Stimulated activated CD4-positive, alpha-beta T cell treated with anti-CD3 and anti-CD28 coated beads, TNF-alpha, amount 100 ng/mL, for 1 hour (primary cell): ENCODE data around the gene STAT4.
"Not testable (repeated sequence)": the region's sequence is repeated elsewhere in the genome, so short reads cannot be mapped to it uniquely, and the experiment has no call there.

Experiments
- DNase-seq, 3 donors: peaks; one replicate each; pipeline ENCODE4 v3.0.0-alpha.2; 2020; ENCODE audit warnings: low read depth in 3 of 3, low spot score in 1 of 3

The STAT4 gene

DNA sequence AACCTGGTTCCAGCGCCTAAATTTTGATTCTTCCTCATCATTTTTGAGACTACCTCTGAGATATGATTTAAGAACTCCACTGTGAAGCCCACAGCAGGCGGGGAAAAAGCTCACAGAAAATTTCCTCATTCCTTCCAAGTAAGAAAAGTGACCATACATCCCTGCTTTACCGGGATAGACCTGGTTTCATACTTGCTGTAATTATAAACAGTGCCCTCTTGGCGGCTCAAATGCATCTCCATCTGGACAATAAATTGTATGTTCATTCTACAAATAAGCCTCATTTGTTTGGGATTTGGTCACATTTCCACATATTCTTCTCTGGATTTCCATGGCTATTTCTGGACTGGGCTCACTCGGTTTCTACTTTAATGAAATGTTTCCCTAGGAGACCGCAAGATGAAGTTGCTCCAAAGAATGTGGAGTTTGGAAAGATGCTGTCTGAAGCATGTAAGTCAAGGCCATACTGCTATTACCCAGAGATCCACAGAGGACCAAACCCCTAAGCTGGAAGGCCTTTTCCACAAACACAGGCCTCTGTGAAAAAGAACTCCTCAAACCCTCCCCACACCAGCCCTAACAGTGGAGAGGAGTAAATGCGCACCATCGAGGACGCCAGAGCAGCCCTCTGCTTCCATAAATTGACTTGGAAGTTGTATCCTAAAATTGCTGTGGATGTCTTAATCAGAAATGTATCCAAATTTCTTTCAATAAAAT is 150.7 kb downstream of the STAT4 start:
- DNase-seq, result no peak

DNA sequence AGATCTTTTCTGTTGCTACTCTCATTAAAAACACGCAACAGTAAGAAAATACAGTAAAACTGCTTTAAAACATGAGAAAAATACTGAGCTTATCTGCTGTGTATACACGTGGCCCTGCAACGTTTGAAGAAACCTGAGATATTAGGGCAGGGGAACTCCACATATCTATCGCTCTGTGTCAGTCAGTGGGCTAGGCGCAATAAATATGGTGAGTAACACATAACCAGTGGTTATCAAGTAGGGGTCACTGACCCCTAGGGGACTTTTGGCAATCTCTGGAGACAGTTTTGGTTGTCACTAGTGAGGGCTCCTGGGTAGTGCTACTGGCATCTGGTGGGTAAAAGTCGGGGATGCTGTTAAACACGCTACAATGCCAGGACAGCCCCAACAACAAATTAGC is 151.7 kb downstream of the STAT4 start:
- DNase-seq, result no peak

DNA sequence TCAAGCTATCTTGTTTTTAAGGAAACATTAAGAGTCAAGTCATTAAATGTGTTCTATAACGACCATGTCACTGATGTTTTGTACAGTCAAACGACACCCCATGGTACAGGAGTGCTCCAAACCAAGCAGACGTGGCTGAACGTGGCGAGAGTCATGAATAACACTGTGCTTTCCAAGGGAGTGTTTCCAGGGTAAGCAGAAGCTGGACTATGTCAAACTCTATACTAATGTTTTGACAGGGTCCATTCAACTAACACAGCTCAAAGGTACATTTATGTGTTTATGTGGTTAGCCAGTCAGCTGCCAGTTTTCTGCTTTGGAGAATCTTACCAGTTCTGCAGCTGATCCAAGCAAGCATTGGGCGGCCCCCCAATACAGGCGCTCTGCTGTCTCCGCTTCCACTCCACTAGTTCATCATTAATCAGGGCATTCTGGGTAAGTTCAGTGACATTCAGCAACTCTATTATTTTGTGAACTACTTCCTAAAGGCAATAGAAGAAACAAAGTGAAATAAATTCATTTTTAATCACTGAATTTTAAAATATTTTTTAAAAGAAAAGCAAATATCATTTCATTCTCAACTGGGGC is 153.2 kb downstream of the STAT4 start:
- no peak for DNase-seq

DNA sequence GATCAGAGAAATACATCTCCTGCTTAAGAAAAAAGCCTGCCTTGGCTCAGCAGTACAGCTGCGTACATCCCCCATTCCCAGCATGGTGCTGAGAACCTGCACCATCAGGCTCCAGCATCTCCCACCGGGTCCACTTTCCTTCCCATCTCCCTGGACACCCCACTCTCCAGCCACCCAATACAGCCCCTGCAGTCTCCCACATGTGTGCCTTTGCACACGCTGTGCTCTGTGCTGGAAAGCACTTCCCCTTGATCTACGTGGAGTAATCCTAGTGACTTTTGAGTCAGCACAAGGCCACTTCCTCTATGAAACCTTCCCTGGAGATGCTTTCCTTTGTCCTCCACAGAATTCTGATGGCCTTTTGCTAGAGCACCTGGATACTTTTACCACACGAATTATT is 153.8 kb downstream of the STAT4 start:
- no peak for DNase-seq

DNA sequence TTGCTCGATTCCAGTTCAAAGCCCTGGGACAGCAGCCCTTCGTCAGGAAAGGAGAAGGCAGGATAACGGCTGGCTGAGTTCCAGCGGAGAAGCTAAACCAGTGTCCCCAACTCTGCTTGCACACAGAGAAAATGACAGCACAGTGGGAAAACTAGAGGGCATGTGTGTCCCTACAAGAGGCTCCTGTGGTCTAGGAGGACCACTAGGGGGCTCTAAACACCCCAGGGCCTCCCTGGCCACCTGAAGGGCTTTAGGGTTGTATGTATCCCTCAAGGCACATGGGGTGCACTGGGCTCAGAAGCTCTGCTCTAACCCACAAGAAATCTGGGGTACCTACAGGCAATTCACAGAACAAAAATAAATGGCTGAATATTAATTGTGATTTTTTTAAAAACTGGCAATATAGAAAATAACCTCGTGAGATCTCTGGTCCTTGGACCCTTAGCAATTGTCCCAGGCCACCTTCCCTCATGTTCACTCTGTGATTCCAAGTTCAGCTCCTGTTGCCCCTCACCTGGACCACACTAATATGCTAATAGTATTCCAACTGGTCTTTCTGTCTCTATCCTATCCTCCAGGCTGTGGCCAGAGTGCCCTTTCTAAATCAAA is 154.4 kb downstream of the STAT4 start:
- no peak for DNase-seq

DNA sequence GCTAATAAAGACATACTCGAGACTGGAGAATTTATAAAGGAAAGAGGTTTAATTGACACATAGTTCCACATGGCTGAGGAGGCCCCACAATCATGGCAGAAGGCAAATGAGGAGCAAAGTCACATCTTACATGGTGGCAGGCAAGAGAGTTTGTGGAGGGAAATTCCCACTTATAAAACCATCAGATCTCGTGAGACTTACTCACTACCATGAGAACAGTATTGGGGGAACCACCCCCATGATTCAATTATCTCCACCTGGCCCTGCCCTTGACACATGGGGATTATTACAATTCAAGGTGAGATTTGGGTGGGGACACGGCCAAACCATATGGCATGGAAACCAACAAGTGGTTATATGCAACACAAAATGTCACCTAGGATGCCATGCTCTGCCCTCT is 155.5 kb downstream of the STAT4 start:
- not testable (repeated sequence) for DNase-seq

DNA sequence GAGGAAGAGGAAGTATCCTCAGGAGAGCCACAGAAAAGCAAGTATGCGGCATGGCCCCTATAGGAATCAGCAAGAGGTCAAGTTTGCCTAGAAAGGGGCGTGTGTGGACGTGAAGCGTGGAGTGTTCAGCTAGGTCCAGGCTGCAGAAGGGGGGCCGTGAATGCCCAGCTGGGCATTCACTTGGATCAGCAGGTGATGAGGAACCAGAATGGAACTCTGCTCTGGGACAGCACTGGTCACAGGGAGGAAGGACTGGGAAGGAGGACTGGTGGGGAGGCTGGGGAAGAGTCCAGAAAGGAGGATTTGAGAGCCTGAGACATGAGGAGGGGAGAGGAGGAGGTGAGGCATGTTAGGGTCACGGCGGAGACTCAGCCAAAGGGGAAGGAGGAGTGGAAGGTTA is 156.6 kb downstream of the STAT4 start:
- DNase-seq, result no peak

DNA sequence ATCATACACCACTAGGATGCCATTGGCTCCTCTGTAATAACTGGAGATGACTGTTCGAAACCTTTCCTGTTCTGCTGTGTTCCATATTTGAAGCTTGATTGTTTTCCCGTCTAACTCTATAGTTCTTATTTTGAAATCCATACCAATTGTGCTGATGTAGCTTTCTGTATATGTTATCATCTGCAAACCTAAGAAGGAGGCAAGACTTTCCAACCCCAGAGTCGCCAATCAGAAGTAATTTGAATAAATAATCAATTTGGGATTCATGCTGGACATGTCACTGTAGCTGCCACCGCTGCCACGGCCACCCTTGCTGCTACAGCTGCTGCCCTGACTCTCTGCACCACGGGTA is 157.5 kb downstream of the STAT4 start:
- DNase-seq, result no peak

DNA sequence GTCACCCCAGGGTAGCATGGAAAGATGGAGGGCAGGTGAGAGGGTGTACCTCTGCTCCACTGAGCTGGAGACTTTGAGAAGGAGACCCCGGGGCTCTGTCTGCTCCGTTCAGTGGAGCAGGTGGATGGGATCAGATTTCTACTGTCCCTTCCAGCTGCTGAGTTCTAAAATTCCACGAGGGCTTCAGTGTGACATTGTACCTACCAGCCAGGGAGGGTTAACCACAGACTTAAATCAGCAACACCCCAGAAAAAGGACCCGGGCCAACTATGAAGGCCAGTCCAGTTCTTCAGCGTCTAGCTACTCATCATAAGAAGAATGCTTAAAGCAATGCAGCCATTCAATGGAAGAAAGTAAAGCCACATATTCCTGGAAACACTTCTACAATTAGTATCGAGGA is 160.7 kb downstream of the STAT4 start:
- DNase-seq, result no peak

DNA sequence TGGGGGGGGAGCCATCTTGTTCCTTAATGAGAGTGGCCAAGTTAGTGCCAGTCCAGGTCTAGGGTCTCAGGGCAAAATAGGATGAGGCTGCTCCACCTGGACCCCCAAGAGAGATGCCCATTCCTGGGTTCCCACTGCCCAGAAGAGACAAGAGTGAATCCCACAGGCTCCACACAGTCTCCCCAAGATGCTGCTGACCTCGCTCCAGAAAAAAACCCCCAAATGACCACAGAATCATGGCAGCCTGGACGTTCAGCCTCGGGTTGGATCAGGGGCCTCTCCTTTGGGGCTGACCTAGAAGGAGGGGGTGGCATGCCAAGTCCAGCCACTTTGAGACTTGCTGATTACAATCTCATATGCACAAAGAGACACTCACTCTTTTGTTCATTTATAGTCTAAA is 161.9 kb downstream of the STAT4 start:
- DNase-seq, result no peak

DNA sequence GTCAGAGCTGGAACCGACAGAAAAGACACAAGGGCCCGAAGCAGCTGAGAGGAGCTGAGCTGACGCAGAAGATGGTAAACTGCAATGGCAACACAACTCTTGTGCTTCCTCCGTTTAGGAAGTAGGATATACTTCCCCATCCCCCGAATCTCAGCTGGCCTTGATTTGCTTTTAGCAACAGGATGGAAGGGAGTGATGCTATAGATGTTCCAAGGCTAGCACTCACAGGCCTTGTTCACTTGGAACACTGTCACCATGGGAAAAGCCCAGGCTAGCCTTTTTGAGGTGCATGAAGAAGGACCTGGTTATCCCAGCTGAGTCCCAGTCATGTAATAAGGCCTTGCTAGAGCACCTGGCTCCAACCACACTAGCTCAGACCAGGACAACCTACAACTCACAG is 162.9 kb downstream of the STAT4 start:
- no peak for DNase-seq

DNA sequence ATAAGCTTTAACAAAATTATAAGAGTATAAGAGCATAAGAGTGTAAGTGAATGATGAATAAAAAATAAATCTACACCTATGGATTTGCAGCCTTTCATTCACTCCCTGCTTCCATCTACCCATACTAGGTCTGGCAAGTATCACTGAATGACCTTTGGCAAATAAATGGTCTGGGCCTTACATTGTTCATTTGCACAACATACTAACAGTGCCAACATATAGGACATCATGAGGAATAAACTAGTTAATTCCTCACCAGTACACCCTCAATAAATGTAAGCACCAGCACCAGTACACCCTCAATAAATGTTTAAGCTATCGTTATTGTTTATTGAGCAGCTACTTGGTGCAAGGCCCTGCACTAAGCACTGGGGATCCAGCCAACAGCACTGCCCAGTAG is 163.7 kb downstream of the STAT4 start:
- DNase-seq, result no peak

DNA sequence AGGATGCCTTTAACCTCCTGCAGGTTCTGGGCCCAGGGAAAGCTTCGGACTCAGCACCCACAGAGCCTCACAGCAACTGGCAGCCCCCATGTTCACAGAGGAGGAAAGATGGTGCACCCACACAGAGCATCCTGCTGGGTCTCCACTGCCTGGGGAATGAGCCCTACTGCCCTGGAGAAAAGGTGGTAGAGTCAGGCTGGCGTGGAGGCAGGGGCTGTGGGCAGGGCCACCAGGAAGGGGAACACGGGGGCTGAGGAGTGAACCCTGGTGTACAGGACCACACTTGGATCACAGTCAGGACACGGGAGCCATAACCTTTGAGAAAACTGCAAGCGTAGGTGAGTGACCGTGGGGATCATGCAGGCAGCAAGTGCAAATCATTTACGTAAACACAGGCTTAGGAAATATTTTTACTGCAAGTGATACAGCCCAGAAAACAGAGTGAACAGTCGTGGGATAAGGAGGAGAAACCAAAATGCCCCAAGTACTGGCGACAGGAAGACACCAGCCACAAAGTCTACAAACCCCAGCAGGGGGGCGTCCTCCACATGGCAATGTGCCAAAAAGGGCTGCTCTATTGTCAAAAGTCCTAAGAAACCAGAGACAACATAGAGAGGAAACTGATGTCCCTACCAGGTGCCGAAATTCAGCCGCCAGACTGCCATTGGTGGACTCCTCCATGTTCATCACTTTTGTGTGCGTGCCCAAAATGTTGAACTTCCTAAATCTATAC is 164.4 kb downstream of the STAT4 start:
- DNase-seq, result no peak

DNA sequence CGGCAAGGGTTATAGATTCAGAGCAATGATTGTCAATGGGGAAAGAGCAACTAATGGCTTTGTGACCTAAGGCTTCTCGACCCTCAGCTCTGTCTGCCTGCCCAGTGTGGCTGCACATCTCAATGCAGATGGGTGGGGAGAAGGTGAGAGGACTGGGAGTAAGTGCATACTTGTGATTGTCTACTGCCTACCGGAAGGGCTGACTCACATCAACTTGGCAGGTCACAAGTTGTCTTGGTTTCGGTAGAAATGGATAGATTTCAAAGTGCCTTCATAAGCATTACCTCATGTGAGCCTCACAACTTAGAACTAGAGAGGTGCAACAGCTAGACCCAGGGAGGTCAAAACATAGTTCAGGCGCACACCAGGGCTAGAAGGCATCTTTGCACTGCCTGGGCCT is 166.2 kb downstream of the STAT4 start:
- DNase-seq, result no peak

DNA sequence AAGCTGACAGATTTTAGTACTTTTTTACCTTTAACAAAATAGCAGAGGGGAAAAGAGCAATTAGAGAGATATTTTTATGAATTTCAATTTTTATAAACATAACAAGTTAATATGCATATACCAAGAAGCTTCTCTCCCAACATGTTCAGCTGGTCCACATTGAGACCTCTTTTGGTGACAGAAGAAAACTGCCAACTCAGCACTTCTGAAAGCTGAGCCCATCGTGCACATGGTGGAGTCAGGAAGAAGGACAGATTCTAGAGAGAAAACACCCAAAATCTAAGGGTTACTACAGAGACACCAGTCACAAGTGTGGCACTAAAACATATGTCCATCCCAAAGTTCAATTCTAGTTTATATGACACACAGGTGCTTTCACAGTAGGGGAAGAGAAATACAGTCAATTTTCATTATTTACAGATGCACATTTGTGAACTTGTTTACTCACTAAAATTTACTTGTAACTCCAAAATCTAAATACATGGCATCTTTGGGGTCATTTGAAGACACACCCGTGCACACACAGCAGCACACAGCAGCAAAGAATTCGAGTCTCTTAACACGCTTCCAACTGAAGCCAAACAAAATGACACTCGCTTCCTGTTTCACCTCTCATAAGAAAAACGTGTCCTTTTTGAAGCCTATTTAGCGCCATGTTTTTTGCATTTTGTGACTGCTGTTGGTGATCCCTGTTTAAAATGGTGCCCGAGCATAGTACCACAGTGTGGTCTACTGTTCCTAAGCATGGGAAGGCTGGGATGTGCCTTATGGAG is 168.3 kb downstream of the STAT4 start:
- DNase-seq, result no peak

DNA sequence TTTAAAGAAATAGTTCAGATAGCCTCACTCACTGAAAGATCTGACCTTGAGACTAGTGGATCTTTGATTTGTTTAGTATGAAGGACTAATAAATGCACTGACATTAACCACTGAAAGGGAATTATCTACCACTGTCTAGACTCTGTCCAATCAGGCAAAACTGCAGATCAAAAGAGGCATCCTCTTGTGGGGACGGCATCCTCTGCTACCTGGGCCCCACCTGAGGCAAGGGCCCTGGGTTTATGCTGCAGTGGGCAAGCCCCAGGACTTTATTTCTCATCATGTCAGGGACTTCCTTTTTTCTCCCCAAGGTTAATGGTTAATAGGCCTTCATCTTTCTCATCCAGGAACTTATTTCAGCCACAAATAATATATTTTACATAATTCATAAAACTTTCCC is 169.1 kb downstream of the STAT4 start:
- DNase-seq, result no peak

DNA sequence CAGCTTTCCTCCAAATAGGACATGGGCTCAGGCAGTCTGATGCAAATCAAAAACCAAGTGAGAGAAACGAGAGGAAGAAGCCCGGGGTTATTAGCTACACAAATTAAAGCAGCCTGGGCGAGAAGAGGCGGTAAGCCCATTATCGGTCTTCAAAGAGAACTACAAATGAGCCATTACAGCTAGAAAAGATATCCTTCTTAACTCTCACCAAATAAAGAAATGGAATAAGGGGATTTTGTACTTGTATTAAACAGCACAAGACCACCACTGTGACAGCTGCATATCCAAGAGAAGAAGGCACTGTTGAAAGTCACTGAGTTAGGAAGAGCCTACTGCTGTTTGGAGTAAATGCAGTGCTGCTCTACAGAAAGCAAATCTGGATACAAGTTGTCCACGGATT is 169.5 kb downstream of the STAT4 start:
- DNase-seq, result no peak

DNA sequence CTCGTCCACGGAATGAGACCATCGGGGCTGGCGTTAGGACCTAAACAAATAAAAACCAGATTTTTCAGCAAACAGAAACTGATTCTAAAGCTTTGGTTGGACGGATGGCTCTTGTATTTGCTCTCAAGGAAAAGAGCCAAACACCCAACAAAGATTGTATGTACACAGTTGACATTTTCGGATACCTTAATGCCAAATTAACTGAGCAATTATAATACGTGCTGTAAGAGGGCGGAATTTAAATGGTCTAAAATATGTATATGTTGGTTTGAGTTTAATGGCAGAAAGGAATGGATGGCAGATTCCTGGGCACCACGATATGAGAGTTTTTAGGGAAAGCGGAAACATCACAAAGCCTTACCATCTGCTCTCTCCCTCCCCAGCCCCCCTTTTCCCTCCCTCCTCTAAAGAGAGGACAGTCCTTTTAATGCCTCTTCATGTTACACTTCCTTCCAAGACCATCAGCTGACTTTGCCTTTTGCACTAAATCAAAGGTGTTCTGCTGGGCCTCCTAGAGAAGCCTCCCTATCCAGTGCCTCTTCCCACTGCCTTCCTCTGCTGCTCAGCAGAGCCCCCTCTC is 170.1 kb downstream of the STAT4 start:
- DNase-seq, result no peak

DNA sequence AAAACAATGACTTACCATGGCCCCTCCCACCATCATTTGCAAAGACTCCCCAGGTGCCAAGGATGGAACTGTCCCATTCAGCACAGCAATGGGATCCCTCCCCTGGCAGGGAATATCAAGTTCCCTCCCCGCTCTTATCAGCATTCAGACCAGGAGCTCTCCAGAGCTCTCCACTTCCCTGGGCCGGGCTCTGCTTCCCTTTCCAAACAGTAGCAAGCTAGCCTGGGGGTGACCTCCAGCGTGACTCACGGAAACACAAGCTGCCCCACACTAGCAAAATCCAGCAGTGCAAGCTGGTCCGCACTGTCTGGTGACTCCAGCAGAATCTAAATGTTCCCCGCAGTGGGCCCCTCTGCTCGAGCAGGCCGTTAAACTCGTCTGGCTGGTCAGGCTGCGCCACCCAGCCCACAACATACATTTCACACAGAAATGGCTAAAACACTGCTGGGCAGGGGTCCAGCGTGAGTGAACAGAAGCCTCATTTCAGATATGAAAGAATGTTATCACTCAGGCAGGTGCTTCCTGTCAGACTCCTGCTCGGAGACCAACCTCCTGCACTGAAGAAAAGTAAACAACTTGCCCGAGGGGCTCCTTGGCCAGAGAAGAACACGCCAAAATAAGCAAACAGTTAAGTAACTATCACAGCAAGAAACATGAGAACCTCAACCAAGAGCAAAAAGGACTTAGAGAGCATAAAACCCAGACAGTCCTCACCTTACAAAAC is 170.7 kb downstream of the STAT4 start:
- DNase-seq, result no peak
